ENCODE results near the gene ZDHHC22. TPM values are rescaled to one million over a fixed set of nuclear protein-coding genes. Genes with fewer than 3 reads are reported as not detected.

Gene ZDHHC22
- total and polyA plus RNA-seq, 8 donors = 0.04 to 0.11 (median 0.09) TPM; not detected in 4

- intact Hi-C loops (cut with DNase I) = no loop called here
These were observed 15.1 kb downstream of the ZDHHC22 start for GRCh38 chr14:77126461-77126990.

DNA sequence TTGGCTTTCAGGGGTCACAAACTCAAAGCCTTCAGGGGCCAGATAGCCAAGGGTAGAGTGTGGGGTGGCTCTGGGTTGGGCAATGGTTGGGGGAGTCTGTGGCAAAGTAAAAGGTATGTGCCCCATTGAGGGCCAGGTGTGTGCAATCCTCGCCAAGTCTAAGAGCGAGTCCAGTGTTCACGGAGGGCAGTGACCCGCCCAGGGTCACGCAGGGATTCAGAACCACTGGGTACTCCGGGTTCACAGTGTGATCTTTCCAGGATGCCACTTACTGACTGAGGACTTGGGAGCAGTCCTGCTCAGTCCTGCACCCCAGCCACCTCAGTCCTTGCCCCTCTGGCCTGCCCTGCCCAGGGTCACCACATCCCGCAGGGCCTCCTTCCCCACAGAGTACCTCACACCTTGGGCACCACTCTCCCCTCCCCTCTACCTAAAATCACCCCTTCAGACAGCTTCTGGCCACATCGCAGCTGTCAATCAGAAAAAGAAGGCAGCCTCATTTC, 15.7 kb downstream of the ZDHHC22 start:
- ATAC-seq (no peak), DNase-seq (no peak)
- Histone ChIP-seq H3K9me3 (no peaks in the 10 kb centered on the region), H3K27ac (no peak overlapping the region), H3K27me3 (peaks cover 10 to 69% of the 10 kb centered on the region in 2 donors), H3K4me1 (peaks cover 4 to 38% of the 10 kb centered on the region in 2 donors), H3K4me3 (no peak overlapping the region), H3K36me3 (no peaks in the 10 kb centered on the region)
- intact Hi-C loops (cut with DNase I) = no loop called here
- TF ChIP-seq, protein P1, sequence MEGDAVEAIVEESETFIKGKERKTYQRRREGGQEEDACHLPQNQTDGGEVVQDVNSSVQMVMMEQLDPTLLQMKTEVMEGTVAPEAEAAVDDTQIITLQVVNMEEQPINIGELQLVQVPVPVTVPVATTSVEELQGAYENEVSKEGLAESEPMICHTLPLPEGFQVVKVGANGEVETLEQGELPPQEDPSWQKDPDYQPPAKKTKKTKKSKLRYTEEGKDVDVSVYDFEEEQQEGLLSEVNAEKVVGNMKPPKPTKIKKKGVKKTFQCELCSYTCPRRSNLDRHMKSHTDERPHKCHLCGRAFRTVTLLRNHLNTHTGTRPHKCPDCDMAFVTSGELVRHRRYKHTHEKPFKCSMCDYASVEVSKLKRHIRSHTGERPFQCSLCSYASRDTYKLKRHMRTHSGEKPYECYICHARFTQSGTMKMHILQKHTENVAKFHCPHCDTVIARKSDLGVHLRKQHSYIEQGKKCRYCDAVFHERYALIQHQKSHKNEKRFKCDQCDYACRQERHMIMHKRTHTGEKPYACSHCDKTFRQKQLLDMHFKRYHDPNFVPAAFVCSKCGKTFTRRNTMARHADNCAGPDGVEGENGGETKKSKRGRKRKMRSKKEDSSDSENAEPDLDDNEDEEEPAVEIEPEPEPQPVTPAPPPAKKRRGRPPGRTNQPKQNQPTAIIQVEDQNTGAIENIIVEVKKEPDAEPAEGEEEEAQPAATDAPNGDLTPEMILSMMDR (IDR thresholded peaks at IDR 0.05) = no peak

More at GRCh38 chr14:77126461-77126990, 15.1 kb downstream of the ZDHHC22 start:
- H3K27ac ChIP-seq = no peak overlapping the region
- peaks cover 4 to 31% of the 10 kb centered on the region in 2 donors for H3K4me1 ChIP-seq
- no peak for ATAC-seq
- no peaks in the 10 kb centered on the region for H3K36me3 ChIP-seq
- no peaks in the 10 kb centered on the region for H3K9me3 ChIP-seq
- no peak for DNase-seq
- TF ChIP-seq, protein P1 (IDR thresholded peaks at IDR 0.05) = no peak
- H3K4me3 ChIP-seq = no peak overlapping the region
- H3K27me3 ChIP-seq = peaks cover 10 to 74% of the 10 kb centered on the region in 2 donors

- H3K4me3 ChIP-seq = no peak overlapping the region
- TF ChIP-seq, protein P1 (IDR thresholded peaks at IDR 0.05) = no peak
- peaks cover 4 to 39% of the 10 kb centered on the region in 2 donors for H3K4me1 ChIP-seq
- no peaks in the 10 kb centered on the region for H3K9me3 ChIP-seq
- ATAC-seq = no peak
- peaks cover 10 to 64% of the 10 kb centered on the region in 2 donors for H3K27me3 ChIP-seq
- intact Hi-C loops (cut with DNase I) = no loop called here
- no peaks in the 10 kb centered on the region for H3K36me3 ChIP-seq
- H3K27ac ChIP-seq = no peak overlapping the region
- DNase-seq = no peak
These were observed 16.2 kb downstream of the ZDHHC22 start for GRCh38 chr14:77125281-77125801.

GRCh38 chr14:77124345-77125280, 17.0 kb downstream of the ZDHHC22 start:
- peak; percentile 79 for ATAC-seq
- intact Hi-C loops (cut with DNase I) = no loop called here

More at GRCh38 chr14:77124345-77125280, 17.0 kb downstream of the ZDHHC22 start:
- TF ChIP-seq, protein P1 (IDR thresholded peaks at IDR 0.05) = peak; percentile 49 to 59
- DNase-seq = peak in 2 of 4 donors; percentile 56 to 90
- Histone ChIP-seq H3K9me3 (no peaks in the 10 kb centered on the region), H3K36me3 (no peaks in the 10 kb centered on the region), H3K27ac (no peak overlapping the region), H3K4me3 (peak overlapping the region; percentile 28 to 39), H3K27me3 (peaks cover 10 to 59% of the 10 kb centered on the region in 2 donors), H3K4me1 (peaks cover 4 to 39% of the 10 kb centered on the region in 2 donors)

Measured in left lung (tissue), 10 donors.